GM12878 (cell line): ENCODE data around the gene IQSEC2. TPM values are rescaled to one million over a fixed set of nuclear protein-coding genes. Genes with fewer than 3 reads are reported as not detected.

Experiments
- ATAC-seq: fragments of 200-7000 bp; cut with Tn5 transposase; 3 replicates; pipeline ENCODE4 v1.9.1; 2020; ENCODE audit warnings: mild to moderate bottlenecking, moderate library complexity
- BruUV-seq: library from RNA; stranded (reverse); fragments of 400-500 nt; replicated peaks from 2 replicates; lab custom pipeline; 2021; lab: Mats Ljungman, UMichigan
- CTCF ChIA-PET: fragments of 300-600 bp; sonication (Branson Sonifier 250); formaldehyde crosslinking; extraction: SDS; loops from one replicate; lab custom pipeline; 2021; ENCODE audit warnings: inconsistent platforms; lab: Yijun Ruan, JAX
- POLR2A ChIA-PET: fragments of 350-600 bp; formaldehyde crosslinking; extraction: SDS; loops from one replicate; lab custom pipeline; 2021; ENCODE audit warnings: inconsistent platforms; lab: Charles Lee
- RAD21 ChIA-PET: fragments of 300-600 bp; sonication (Branson Sonifier 250); formaldehyde crosslinking; loops from one replicate; lab custom pipeline; 2023; ENCODE audit warnings: antibody characterized with exemption; ENCODE audit not compliant: unreplicated experiment; lab: Charles Lee
- SMC1A ChIA-PET: fragments of 300-600 bp; sonication (Branson Sonifier 250); formaldehyde crosslinking; loops from one replicate; lab custom pipeline; 2023; ENCODE audit not compliant: unreplicated experiment, uncharacterized antibody; lab: Charles Lee
- DNase-seq: peaks from one replicate; pipeline ENCODE4 v3.0.0-alpha.2; 2011; ENCODE audit warnings: low read depth, low spot score
- FAIRE-seq: peaks from 3 replicates; lab custom pipeline; 2011; peaks lifted over from hg19 to GRCh38; lab: Jason Lieb, UNC
- H2AFZ ChIP-seq: 2 replicates; pipeline ENCODE4 v1.6.0; 2011; ENCODE audit warnings: low read depth, low read length, control low read depth; ENCODE audit not compliant: control insufficient read depth
- H3K27ac ChIP-seq: 2 replicates; pipeline ENCODE4 v1.5.1; 2011; ENCODE audit warnings: control low read depth; ENCODE audit not compliant: control insufficient read depth, insufficient read depth
- H3K27me3 ChIP-seq, 2 experiments: replicated peaks in 1 of 2; 2 replicates each; pipeline versions ENCODE4 v1.6.0 to v1.6.1; 2011; ENCODE audit warnings: low read length in 1 of 2; ENCODE audit not compliant: control insufficient read depth in 2 of 2, insufficient read depth in 2 of 2
- H3K36me3 ChIP-seq, 2 experiments: 2 replicates each; pipeline ENCODE4 v1.5.1; 2011; ENCODE audit warnings: low read length in 1 of 2; ENCODE audit not compliant: control insufficient read depth in 2 of 2, insufficient read depth in 2 of 2
- H3K4me1 ChIP-seq: 2 replicates; pipeline ENCODE4 v1.6.1; 2011; ENCODE audit warnings: mild to moderate bottlenecking, low read length, moderate library complexity, mixed read lengths; ENCODE audit not compliant: control insufficient read depth, insufficient read depth
- H3K4me2 ChIP-seq: 2 replicates; pipeline ENCODE4 v1.6.0; 2011; ENCODE audit warnings: control low read depth; ENCODE audit not compliant: control insufficient read depth, insufficient read depth
- H3K4me3 ChIP-seq: fragments of 200-600 bp; sonication (generic); 2 replicates; pipeline ENCODE4 v1.5.1; 2016
- H3K79me2 ChIP-seq: 2 replicates; pipeline ENCODE4 v1.6.0; 2011; ENCODE audit warnings: low read length; ENCODE audit not compliant: control insufficient read depth, insufficient read depth
- H3K9ac ChIP-seq: 2 replicates; pipeline ENCODE4 v1.8.0; 2011; ENCODE audit warnings: low read length, control low read depth, mixed read lengths; ENCODE audit not compliant: control insufficient read depth, insufficient read depth
- H3K9me3 ChIP-seq: replicated peaks from 3 replicates; pipeline ENCODE4 v1.5.1; 2011; ENCODE audit warnings: mild to moderate bottlenecking, low read length; ENCODE audit not compliant: control insufficient read depth, insufficient read depth
- H4K20me1 ChIP-seq: 2 replicates; pipeline ENCODE4 v1.6.0; 2011; ENCODE audit not compliant: control insufficient read depth, insufficient read depth
- BCLAF1 ChIP-seq: fragments of 450-650 bp; IDR thresholded peaks from 2 replicates; pipeline ENCODE4 v1.6.1; 2017; ENCODE audit warnings: antibody characterized with exemption, mild to moderate bottlenecking, moderate library complexity
- CTCF ChIP-seq, 3 experiments: IDR thresholded peaks in 2 of 3; conservative IDR thresholded peaks in 1 of 3; 2 replicates each; pipeline ENCODE4 v1.5.1; 2011; ENCODE audit warnings: low read depth in 3 of 3, low read length in 3 of 3, mild to moderate bottlenecking in 3 of 3, control low read depth in 2 of 3, moderate library complexity in 2 of 3, inconsistent platforms in 1 of 3, mixed read lengths in 1 of 3; ENCODE audit not compliant: control insufficient read depth in 2 of 3, insufficient read depth in 1 of 3; ENCODE audit errors: extremely low read depth in 1 of 3
- EED ChIP-seq: sonication (generic); IDR thresholded peaks from 2 replicates; pipeline ENCODE4 v1.6.1; 2016; ENCODE audit warnings: antibody characterized with exemption, low read depth
- PBX3 ChIP-seq: IDR thresholded peaks from 2 replicates; pipeline ENCODE4 v1.6.1; 2011; ENCODE audit warnings: mild to moderate bottlenecking, low read depth, low read length, moderate library complexity; ENCODE audit not compliant: insufficient replicate concordance
- SP1 ChIP-seq: IDR thresholded peaks from one replicate; pipeline ENCODE4 v1.6.1; 2011; ENCODE audit warnings: low read depth, low read length
- ZBTB33 ChIP-seq: fragments of 450-650 bp; IDR thresholded peaks from 2 replicates; pipeline ENCODE4 v1.6.1; 2017; ENCODE audit warnings: mild to moderate bottlenecking
- WGBS: methylation state at CpG from one replicate; pipeline ENCODE4 v1.1.6; 2016; ENCODE audit warnings: low lambda C conversion rate; ENCODE audit not compliant: insufficient replicate concordance, insufficient coverage; ENCODE audit errors: missing lambda C conversion rate; 5-methylcytosine and 5-hydroxymethylcytosine counted together
- in situ Hi-C: fragments of 300-500 bp; cut with MboI; formaldehyde crosslinking; loops from 9 replicates; pipeline ENCODE4 v1.14.3; 2018; ENCODE audit warnings: mixed read lengths
- intact Hi-C: fragments of 100-400 bp; cut with micrococcal nuclease; formaldehyde crosslinking; loops from one replicate; pipeline ENCODE4 v1.14.2; 2022; ENCODE audit not compliant: unreplicated experiment
- polyA plus RNA-seq, 11 experiments: library from polyadenylated mRNA; depleted of rRNA in 4 of 11; unstranded in 6 of 11; stranded (reverse) in 5 of 11; fragments of >200 nt; fragmentation: Nextera tagmentation in 4 of 11; fragmentation: Illumina TruSeq in 1 of 11; extraction: Ambion mirVana in 4 of 11; extraction: Trizol in 1 of 11; gene quantifications; 1 replicate in 1 of 11; 2 replicates in 10 of 11; pipeline versions ENCODE4 v1.2.1 to v1.2.3, GENCODE V29; 2011 to 2016; ENCODE audit warnings: inconsistent platforms in 2 of 11, missing spikeins in 2 of 11, low read depth in 1 of 11
- total RNA-seq, 4 experiments: library from RNA; depleted of rRNA in 3 of 4; stranded (reverse); fragments of >200 nt in 3 of 4; fragmentation: Illumina TruSeq in 1 of 4; extraction: Trizol in 1 of 4; gene quantifications; 2 replicates each; pipeline versions ENCODE4 v1.2.1 to v1.2.3, GENCODE V29; 2013 to 2021

The IQSEC2 gene
- total and polyA plus RNA-seq, 10 of the 15 experiments (the other 5 are each of a cell fraction or from before 2014, with no cell fraction given), result 0.01 to 0.23 (median 0.04) TPM; not detected in 3

GRCh38 chrX:53321943-53322497, 40.6 kb upstream of the IQSEC2 start (continued):
- TF ChIP-seq PBX3, result no peak

GRCh38 chrX:53321230-53321942, 40.0 kb upstream of the IQSEC2 start:
- ATAC-seq, result no peak
- in situ Hi-C loops, result no loop called here
- no peak overlapping the region for H3K9ac ChIP-seq

More at GRCh38 chrX:53321230-53321942, 40.0 kb upstream of the IQSEC2 start:
- H3K27me3 ChIP-seq, result peaks cover 15 to 19% of the 10 kb centered on the region in 2 experiments
- ChIA-PET RAD21 (no interaction called here), CTCF (no interaction called here), SMC1A (interaction anchor here (1.5 kb wide), 1 partner anchor 35 kb away, joined by 3 read pairs; no protein-coding TSS in a partner anchor), POLR2A (no interaction called here)
- no peak for FAIRE-seq
- BruUV-seq, result no TSS peak
- H4K20me1 ChIP-seq, result no peaks in the 10 kb centered on the region
- no peaks in the 10 kb centered on the region; the same call in 2 of the 3 replicates for H3K9me3 ChIP-seq
- H3K4me2 ChIP-seq, result no peak overlapping the region
- no peak overlapping the region for H2AFZ ChIP-seq
- H3K27ac ChIP-seq, result no peak overlapping the region
- no peak for DNase-seq
- H3K36me3 ChIP-seq, result no peaks in the 10 kb centered on the region
- no peak for TF ChIP-seq CTCF (IDR thresholded peaks at IDR 0.05 in 2 of 3, conservative IDR thresholded peaks at IDR 0.05 in 1 of 3; ENCODE audit: control insufficient read depth in 2 of 3, extremely low read depth in 1 of 3, insufficient read depth in 1 of 3, low read depth in 3 of 3, low read length in 3 of 3)
- no peak for TF ChIP-seq ZBTB33
- TF ChIP-seq SP1, result no peak
- TF ChIP-seq BCLAF1, result no peak
- TF ChIP-seq EED, result no peak
- H3K4me3 ChIP-seq, result no peak overlapping the region
- no peaks in the 10 kb centered on the region for H3K4me1 ChIP-seq
- intact Hi-C loops, result no loop called here
- WGBS, result 6% methylated on average over 11 of the region's 56 CpGs
- H3K79me2 ChIP-seq, result no peaks in the 10 kb centered on the region
